Measurements from ENCODE around the gene ASB7. TPM values are rescaled to one million over a fixed set of nuclear protein-coding genes. Genes with fewer than 3 reads are reported as not detected.

ASB7 gene
- total RNA-seq, 1 donor from 2014 or later = 6.8 TPM

GRCh38 chr15:100592898-100593297 is 9.5 kb upstream of the ASB7 start:
- no peak for DNase-seq
- intact Hi-C loops (cut with micrococcal nuclease) = no loop called here
- no peak for ATAC-seq

DNA sequence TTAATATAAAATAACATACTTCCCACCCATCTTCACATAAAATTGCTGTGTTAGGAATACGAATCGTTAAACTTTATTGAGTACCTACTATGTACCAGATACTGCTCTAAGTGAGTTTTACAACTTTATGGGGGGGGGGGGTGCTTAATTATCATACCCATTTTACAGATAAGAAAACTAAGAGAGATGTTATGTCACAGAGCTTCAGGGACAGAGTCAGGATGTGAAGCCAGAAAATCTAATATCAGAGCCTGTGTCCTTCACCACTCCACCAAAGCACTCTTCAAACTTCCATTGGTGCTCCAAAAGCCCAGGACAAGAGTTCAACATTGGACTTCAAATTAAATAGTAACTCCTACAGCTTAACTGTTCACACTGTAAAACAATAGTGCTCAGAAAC is 9.0 kb upstream of the ASB7 start:
- ATAC-seq (no peak), DNase-seq (no peak)
- intact Hi-C loops (cut with micrococcal nuclease) = no loop called here

DNA sequence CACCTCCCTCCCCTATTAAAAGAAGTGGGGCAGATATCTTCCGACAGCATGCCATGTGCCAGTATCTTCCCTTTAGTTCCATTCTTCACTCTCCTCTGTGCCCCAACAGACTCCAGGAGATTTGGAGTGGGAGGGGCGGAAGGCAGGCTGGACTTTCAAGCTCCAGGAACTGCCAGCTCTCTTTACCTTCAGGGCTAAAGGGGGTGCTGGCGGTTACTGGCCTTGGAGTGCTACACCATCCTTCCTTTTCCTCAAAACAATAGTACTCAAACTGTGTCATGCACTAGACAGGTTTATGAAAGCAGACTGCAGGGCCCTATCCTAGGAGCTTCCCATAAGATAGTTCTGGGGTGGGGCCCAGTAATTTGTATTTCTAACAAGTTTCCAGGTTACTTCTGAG is 6.4 kb upstream of the ASB7 start:
- intact Hi-C loops (cut with micrococcal nuclease) = no loop called here
- DNase-seq (no peak), ATAC-seq (no peak)

DNA sequence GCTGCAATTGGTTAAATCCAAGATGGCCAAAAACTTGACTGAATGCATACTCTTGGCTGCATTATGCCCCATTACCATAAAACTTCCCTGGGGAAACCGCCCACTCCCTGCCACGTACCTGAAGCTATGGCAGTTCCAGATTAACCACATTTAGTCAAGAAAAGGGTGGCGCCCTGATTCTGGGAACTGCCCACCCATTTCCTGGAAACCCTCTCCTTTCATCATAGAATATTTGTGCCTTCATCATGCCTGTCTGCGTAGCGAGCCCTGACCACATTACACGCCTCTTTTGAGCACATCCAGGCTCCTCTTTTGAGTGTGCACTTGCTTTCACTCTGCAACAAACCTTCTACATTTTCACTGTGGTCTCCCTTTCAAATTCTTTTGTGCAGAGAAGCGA is 5.6 kb upstream of the ASB7 start:
- DNase-seq = no peak
- ATAC-seq = no peak
- intact Hi-C loops (cut with micrococcal nuclease) = no loop called here

DNA sequence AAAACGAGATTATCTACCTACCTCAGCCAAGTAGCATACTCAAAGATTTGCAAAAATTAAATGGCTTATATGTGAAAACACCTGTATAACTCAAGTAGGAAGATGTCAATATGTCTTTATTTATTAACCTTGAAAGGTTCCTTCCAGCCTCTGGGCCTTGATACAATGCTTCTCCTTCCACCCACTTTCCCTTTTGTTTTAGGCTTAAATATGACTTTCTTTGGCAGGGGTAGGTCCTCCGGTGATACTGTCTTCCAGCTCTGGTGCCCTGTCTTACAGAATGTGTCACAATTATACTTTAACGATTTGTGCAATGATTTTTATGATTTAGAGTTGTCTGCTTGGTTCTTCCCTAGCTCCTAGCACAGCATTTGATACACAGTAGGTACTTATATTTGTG is 4.5 kb upstream of the ASB7 start:
- intact Hi-C loops (cut with micrococcal nuclease) = no loop called here
- DNase-seq (no peak), ATAC-seq (no peak)

GRCh38 chr15:100598655-100599054 is 3.7 kb upstream of the ASB7 start:
- intact Hi-C loops (cut with micrococcal nuclease) = no loop called here
- ATAC-seq (no peak), DNase-seq (no peak)

GRCh38 chr15:100601163-100601562 is 1.2 kb upstream of the ASB7 start:
- no peak for ATAC-seq
- DNase-seq = no peak
- intact Hi-C loops (cut with micrococcal nuclease) = no loop called here

- intact Hi-C loops (cut with micrococcal nuclease) = no loop called here
- ATAC-seq = peak; percentile 30
Observed at GRCh38 chr15:100601617-100602063, 749 bp upstream of the ASB7 start.

DNA sequence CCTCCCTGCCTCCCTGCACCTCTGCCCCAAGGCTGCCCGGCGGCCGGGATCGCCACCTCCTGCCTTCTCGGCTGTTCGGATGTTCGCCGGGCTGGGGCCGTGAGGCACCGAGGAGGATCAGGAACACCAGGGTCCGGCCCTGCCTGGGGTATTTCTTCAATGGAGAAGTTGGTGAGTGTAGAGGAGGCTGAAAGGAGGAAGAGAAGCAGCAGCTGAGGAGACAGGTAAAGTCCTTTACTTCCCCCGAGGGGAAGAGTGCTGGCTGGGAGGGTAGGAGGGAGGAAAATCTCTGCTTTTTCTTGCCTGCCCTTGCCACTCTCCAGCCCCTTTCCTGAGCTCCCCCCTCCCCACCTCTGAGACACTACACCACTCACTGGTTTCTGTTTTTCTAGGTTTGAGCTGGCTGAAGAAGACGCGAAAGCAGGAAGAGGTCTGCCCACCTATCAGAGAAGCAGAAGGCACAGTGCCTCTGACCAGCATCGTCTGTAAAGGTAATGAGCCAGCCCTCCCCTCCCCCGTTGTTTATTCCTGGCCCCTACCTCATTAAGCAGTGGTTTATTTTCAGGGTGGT is 519 bp downstream of the ASB7 start:
- DNase-seq (no peak), ATAC-seq (no peak)
- intact Hi-C loops (cut with micrococcal nuclease) = no loop called here

More at GRCh38 chr15:100601617-100602063, 749 bp upstream of the ASB7 start:
- DNase-seq = no peak

DNA sequence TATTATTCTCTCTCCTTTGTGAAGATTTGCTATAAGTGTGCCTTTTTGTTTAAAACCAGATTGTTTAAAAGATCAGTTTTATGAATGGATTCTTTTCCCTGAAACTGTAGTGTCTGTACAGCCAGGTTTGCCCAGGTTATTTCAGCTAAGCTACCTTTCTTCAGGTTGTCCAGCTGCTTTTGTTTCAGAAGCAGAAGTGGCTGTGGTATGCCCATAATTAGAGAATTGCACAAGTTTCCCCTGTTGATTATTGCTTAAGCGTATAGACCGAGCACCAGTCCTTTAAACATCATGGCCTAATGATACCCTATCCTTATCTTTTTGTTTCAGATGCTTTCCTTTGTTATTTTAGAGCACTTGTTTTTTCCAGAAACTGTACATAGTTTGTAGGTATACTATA is 10.2 kb downstream of the ASB7 start:
- ATAC-seq = no peak
- intact Hi-C loops (cut with micrococcal nuclease) = no loop called here
- no peak for DNase-seq

DNA sequence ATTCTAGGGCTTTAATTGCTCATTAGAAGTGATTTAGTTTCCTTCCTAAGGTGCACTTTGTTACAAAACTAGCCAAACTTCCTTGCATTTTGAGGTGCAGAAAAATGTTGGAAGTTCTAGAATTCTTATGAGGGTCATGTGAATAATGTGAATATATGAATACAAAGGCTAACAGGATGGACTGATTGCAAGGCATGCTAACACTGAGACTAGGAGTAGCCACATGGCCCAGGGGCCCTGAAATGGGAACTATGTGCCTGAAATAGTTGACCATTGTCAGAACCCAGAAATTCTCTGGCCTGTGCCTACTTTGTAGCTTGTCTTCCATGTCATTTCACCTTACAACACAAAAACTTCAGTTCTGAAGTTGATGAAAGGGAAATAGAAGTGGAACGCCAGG is 10.8 kb downstream of the ASB7 start:
- ATAC-seq = no peak
- intact Hi-C loops (cut with micrococcal nuclease) = no loop called here
- no peak for DNase-seq

DNA sequence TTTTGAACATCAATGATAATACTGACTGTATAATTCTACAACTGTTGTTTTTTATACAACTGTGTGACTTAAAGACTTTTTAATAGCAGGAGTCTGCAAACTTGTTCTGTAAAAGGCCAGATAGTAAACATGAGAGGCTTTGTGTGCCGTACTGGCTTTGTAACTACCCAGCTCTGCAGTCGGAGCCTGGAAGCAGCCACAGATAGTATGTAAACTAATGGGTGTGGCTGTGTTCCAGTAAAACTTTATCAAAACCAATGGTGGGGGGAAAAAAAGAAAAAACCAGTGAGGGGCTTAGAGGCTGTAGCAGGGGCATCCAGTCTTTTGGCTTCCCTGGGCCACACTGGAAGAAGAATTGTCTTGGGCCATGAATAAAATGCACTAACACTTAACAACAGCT is 11.9 kb downstream of the ASB7 start:
- no peak for ATAC-seq
- no peak for DNase-seq
- intact Hi-C loops (cut with micrococcal nuclease) = no loop called here

DNA sequence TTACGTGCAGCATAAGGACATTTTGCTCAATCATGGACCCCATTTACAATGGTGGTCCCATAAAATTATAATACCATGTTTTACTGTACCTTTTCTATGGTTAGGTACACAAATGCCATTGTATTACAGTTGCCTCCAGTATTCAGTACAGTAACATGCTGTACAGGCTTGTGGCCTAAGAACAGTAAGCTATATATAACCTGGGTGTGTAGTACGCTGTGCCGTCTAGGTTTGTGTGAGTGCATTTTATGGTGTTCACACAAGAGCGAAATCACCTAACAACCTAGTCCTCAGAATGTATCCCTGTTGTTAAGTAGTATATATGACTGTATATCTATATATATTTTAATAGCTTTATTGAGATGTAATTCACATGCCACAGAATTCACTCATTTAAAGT is 12.5 kb downstream of the ASB7 start:
- peak; percentile 69 for ATAC-seq

GRCh38 chr15:100615801-100616200 is 13.4 kb downstream of the ASB7 start:
- no peak for DNase-seq
- intact Hi-C loops (cut with micrococcal nuclease) = no loop called here
- ATAC-seq = no peak

More for the DNA sequence above, 12.5 kb downstream of the ASB7 start:
- no peak for DNase-seq
- intact Hi-C loops (cut with micrococcal nuclease) = no loop called here

- DNase-seq (no peak), ATAC-seq (no peak)
- intact Hi-C loops (cut with micrococcal nuclease) = no loop called here
Observed at GRCh38 chr15:100616700-100617099, 14.3 kb downstream of the ASB7 start.

- ATAC-seq = peak; percentile 19
Observed at GRCh38 chr15:100623301-100623700, 20.9 kb downstream of the ASB7 start.

DNA sequence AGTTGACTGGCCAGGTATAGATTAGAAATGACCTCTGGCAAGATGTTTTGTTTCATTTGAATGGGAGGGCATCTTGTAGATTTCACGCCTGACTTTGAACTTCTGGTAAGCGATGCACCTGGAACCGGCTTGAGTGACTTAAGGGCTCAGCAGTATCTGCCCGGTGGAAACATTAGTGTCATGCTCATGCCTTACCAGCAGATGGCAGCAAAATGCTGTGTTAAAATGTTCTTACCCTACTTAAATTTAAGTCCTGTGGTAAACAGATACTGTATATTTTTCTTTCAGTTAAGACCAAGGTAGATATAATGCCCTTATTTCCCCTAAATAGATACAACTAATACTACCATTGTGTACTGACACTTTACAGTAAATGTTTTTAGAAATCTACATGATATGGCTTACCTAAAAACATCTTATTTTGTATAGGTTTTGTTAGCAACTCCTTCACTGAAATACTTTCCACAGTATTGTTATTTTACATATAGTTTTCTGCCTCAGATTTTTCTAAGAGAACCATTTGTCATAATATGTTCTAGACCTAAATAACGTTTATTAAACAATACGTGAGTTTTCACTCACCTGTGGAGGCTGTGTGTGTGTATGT is 25.5 kb downstream of the ASB7 start:
- intact Hi-C loops (cut with micrococcal nuclease) = loop anchor here (2.0 kb wide), 1 partner anchor 245 kb away; no protein-coding TSS in a partner anchor
- ATAC-seq = peak; percentile 84
- no peak for DNase-seq

More at GRCh38 chr15:100623301-100623700, 20.9 kb downstream of the ASB7 start:
- DNase-seq = no peak
- intact Hi-C loops (cut with micrococcal nuclease) = no loop called here

DNA sequence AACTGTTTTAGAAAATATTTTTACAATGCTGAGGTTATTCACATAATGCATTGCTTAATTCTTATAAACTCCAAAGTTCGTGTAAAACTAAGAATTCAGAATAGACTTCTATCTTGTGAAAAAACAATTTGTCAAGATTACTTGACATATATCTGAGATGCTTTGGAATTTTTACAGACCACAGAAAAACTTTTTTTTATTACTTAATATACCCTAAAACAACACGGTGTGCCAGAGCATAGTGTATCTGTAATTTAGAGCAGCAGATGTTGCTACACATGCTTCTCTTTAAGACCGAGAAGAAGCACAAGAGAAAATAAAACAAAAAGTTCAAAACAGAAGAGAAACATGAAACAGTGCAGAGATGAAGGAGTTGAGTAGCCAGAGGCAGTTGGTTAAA is 26.4 kb downstream of the ASB7 start:
- intact Hi-C loops (cut with micrococcal nuclease) = no loop called here
- ATAC-seq (no peak), DNase-seq (no peak)

- intact Hi-C loops (cut with micrococcal nuclease) = no loop called here
Observed at GRCh38 chr15:100631831-100632230, 29.4 kb downstream of the ASB7 start.

DNA sequence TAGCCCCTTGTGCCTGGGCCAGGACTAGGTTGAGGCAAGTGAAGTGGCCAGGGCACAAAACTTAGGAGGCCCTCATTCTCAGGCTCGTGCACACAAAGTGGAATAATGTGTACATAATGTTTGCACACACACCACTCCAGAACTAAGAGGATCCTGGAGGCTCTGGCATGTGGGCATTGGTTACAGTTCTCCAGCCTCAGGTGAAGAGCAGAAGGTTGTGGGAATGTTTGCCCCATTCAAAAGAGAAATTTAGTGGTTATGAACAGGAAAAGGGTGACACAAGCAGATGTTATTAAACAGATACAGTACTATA is 31.3 kb downstream of the ASB7 start:
- intact Hi-C loops (cut with micrococcal nuclease) = no loop called here
- ATAC-seq (no peak), DNase-seq (no peak)

More at GRCh38 chr15:100631831-100632230, 29.4 kb downstream of the ASB7 start:
- DNase-seq (no peak), ATAC-seq (no peak)

DNA sequence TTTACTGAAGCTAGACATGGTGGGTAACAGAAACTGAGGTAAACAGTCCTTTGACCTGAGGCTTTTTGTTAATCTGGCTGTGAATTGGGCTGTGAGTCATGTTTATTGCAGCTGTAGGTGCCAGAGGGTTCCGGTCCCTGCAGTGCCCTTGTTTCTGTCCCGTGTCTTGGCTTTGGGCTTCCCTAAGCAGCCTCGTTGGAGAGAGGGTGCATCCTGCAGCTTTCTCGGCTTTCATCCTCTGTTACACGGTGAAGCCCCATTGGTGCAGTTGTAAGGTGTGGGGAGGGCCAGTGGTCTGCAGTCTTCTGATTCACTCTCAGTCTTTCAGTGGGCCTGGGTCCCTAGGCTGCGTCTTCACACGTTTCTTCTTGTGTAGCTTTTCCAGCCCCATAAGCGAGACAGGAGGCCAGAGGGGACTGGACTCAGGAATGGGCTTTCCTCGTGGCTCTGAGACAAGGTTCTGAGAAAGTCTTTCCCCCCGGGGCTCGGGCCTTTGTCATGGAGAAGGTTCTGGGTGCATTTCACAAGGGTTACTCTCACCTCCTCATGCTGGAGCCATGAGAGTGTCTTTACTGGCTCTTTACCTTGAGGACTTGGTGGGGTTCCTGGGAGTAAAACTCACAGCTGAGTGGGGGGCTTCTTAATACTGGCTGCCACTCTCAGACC is 33.1 kb downstream of the ASB7 start:
- ATAC-seq (no peak), DNase-seq (no peak)
- intact Hi-C loops (cut with micrococcal nuclease) = no loop called here
